ENCODE measurements around the gene EHMT2.

DNA sequence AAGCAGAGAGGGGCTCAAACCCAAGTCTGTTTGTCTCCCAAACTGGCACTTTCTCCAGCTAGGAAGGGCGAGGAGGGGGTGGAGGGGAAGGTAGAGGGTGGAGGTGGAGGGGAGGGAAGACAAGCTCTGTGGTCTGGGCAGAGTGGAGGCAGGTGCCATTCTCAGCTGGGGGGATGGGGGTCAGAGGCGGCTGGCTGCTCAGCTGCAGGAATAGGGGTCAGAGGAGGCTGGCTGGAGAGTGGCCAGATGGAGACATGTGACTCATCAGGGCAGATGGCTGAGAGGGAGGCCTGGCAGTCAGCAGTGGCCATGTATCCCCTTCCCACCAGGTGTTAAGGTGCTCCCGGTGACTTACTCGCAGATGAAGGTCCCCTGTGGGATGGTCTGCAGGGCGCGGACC, 15.2 kb downstream of the EHMT2 start:
- no peak for TF ChIP-seq EZH2 (IDR thresholded peaks at IDR 0.05; ENCODE audit: borderline replicate concordance, low read length)
- TF ChIP-seq, protein P1, sequence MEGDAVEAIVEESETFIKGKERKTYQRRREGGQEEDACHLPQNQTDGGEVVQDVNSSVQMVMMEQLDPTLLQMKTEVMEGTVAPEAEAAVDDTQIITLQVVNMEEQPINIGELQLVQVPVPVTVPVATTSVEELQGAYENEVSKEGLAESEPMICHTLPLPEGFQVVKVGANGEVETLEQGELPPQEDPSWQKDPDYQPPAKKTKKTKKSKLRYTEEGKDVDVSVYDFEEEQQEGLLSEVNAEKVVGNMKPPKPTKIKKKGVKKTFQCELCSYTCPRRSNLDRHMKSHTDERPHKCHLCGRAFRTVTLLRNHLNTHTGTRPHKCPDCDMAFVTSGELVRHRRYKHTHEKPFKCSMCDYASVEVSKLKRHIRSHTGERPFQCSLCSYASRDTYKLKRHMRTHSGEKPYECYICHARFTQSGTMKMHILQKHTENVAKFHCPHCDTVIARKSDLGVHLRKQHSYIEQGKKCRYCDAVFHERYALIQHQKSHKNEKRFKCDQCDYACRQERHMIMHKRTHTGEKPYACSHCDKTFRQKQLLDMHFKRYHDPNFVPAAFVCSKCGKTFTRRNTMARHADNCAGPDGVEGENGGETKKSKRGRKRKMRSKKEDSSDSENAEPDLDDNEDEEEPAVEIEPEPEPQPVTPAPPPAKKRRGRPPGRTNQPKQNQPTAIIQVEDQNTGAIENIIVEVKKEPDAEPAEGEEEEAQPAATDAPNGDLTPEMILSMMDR (conservative IDR thresholded peaks at IDR 0.05 in 1 of 2, IDR thresholded peaks at IDR 0.05 in 1 of 2; ENCODE audit: extremely low read depth in 1 of 2, insufficient read depth in 1 of 2, low read depth in 1 of 2, low read length in 2 of 2) = no peak
